ENCODE measurements around the gene STARD7.

DNA sequence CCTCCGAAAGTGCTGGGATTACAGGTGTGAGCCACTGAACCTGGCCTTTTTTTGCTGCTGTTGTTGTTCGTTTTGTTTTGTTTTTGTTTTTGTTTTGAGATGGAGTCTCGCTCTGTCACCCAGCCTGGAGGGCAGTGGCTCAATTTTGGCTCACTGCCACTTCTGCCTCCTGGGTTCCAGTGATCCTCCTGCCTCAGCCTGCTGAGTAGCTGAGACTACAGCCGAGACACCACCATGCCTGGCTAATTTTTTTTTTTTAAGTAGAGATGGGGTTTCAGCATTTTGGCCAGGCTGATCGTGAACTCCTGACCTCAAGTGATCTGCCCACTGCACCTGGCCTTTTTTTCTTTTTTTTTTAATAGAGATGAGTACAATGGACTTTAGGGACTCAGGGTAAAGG lies 35.2 kb upstream of the STARD7 start:
- TF ChIP-seq CTCF (IDR thresholded peaks at IDR 0.05) (no peak), EP300 (IDR thresholded peaks at IDR 0.05) (no peak)

Data from tibial nerve (tissue), 4 donors.